ENCODE data around the gene PQBP1. TPM values are rescaled to one million over a fixed set of nuclear protein-coding genes. Genes with fewer than 3 reads are reported as not detected.

The PQBP1 gene
- total RNA-seq, 1 donor from 2014 or later = 57.9 TPM

DNA sequence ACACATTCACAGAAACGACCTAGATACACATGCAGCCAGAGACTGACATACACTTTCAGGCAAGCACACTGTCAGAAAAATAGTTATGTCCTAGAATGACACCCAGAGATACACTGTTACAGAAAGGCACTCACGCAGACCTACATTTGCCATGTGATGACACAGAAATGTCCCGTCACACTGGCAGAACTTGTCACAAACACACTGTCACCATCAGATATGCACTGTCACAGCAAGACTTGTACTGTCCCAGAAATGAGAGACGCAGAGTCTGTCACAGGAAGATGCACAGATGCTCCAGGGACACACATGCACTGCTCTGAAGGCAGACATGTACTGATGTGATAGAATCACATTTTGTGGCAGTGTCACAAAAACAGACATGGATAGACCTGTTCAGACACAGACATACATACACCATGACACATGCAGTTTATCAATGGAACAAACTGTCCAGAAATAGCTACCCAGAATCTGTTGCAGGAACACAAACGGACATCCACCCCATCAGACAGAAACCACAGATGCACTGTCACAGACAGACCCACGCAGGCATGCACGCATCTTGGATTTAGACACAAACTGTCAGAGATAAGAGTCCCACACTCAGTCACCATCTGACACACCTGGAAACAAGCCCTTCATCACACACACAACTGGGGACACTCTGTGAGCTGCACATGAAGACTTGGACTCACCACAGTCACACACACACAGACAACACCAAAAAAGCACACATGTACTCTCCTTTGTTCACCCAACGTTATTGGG is 22.4 kb downstream of the PQBP1 start:
- no peak for DNase-seq (ENCODE audit: extremely low read depth, low read depth, low spot score)

- no peak for DNase-seq (ENCODE audit: extremely low read depth, low read depth, low spot score)
Observed at GRCh38 chrX:48920718-48921104, 23.0 kb downstream of the PQBP1 start.

GRCh38 chrX:48923771-48924170 is 26.0 kb downstream of the PQBP1 start:
- DNase-seq (ENCODE audit: extremely low read depth, low read depth, low spot score) = no peak

DNA sequence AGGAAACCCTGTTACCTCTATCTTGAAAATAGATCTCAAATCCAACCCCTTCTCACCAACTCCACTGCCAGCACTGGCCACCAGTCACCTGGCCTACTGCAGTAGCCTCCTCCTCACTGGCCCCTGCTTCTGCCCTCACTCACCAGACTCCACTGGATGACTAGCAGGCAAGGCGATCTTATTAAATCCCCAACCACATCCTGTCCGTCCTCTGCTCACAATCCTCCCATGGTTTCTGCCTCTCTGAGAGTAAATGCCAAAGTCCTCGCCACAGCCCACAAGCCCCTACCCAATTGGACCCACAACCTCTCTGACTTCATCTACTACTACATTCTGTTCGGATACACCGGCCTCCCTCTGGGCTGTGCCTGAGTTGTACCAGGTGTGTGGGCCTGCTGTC is 26.5 kb downstream of the PQBP1 start:
- no peak for DNase-seq (ENCODE audit: extremely low read depth, low read depth, low spot score)

- no peak for DNase-seq (ENCODE audit: extremely low read depth, low read depth, low spot score)
Observed at GRCh38 chrX:48927123-48927522, 29.4 kb downstream of the PQBP1 start.

DNA sequence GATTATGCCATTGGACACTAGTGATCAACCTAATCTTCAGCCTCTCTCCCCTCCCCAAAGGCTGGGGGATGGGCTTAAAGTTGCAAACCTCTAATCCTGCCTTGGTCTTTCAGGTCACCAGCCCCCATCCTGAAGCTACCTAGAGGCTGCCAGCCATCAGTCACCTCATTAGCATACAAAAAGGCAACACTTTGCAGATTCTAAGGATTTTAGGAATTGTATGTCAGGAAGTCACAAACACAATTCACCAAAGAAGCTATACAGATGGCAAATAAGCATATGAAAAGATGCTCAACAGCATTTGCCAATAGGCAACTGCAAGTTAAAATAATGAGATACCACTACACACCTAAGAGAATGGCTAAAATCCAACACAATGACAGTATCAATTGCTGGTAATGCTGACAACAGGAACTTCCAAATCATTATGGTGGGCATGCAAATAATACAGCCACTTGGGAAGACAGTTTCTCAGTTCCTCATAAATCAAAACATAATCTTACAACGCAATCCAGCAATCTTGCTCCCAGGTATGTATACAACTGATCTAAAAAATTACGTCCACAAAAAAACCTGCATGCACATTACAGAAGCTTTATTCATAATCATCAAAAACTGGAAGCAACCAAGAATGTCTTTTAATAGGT is 30.1 kb downstream of the PQBP1 start:
- no peak for DNase-seq (ENCODE audit: extremely low read depth, low read depth, low spot score)

DNA sequence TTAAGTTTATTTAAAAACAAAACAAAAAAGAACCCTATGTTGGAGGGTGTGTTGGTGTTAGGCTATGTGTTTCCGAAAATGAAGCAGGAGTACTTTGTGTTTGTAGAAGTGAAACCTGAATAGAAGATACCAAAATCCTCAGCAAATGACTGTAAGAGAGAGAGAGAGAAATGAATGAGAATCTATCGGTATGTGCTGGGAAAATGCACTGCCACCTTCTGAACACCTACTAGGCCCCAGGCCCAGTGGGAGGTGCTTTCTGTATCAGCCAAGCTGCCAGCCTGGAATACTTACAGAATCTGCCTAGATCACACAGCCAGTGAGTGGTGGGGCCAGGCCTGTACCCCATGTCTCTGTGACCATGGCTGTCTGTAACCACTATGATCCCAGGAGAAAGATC is 36.0 kb downstream of the PQBP1 start:
- no peak for DNase-seq (ENCODE audit: extremely low read depth, low read depth, low spot score)

DNA sequence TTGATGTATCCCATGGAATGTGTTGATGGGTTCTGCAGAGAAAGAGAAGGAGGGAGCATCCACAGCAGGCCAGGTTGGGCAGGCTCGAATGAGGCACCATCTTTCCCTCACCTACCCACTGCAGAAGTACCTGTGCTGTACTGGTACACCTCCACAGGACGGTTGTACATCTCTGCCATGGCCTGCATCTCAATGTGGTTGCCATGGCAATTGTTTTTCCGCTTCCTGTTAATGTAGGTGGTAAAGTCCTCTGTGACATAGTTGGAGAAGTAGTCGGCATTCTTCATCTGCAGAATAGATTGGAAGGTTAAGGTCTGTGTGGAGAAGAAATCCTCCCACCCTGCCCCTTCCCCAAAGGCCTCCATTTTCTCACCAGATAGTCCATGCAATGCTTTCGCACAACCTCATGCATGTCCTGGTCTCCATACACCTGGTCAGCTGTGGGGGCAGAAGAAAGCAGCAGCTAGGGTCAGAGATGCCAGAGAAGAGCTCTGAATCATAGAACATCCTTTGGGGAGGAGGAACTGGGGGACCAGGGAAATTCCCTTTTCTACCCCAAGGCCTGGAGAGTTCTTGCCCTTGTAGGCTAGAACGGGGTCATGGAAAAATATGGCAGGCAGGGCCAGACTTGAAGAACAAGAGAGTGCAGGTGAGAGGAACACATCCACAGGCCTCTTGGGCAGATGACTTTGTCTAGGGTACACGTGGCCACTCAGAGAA is 37.0 kb downstream of the PQBP1 start:
- DNase-seq (ENCODE audit: extremely low read depth, low read depth, low spot score) = no peak

DNA sequence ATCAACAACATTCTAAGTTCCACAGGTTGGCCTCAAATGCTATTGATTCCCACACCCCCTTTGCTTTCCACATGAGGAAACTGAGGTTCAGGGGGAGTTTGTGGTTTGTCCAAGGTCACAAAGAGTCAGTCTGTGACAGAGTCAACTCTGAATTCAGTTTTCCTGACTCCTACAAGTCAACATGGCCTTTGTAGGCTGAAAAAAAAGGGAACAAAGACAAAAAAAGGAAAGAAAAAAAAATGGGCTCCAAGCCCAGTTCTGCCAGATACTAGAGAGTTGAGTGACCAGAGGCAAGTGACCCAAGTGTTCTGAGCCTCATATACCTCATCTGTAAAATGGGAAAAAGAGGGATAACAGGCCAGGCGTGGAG is 37.6 kb downstream of the PQBP1 start:
- DNase-seq (ENCODE audit: extremely low read depth, low read depth, low spot score) = no peak

DNA sequence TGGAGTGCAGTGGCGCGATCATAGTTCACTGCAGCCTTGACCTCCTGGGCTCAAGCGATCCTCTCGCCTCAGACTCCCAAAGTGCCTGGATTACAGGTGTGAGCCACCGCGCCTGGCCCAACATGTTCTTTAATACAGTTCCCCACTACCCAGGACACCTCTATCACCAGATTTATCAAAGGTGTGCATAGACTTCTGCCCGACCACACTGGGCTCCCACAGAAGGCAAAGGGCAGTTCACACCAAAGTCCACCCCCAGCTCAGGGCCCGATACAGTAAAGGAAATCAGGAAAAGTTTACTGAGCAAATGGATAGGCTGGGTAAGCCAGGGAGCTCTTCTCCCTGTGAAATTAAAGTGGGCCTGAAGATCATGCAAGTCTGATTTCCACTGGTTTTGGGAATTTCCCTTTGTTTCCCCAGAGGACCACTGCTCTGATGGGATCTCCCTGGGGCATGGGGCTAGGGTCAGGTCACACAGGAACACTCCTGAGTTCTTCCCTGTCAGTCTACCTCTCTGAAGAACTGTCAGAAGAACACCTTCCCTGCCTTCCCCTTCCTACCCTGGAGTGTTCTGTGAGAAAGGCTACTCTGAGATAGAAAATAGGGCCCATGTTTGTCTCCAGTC is 38.8 kb downstream of the PQBP1 start:
- no peak for DNase-seq (ENCODE audit: extremely low read depth, low read depth, low spot score)

- no peak for DNase-seq (ENCODE audit: extremely low read depth, low read depth, low spot score)
Observed at GRCh38 chrX:48937054-48937907, 39.6 kb downstream of the PQBP1 start.

DNA sequence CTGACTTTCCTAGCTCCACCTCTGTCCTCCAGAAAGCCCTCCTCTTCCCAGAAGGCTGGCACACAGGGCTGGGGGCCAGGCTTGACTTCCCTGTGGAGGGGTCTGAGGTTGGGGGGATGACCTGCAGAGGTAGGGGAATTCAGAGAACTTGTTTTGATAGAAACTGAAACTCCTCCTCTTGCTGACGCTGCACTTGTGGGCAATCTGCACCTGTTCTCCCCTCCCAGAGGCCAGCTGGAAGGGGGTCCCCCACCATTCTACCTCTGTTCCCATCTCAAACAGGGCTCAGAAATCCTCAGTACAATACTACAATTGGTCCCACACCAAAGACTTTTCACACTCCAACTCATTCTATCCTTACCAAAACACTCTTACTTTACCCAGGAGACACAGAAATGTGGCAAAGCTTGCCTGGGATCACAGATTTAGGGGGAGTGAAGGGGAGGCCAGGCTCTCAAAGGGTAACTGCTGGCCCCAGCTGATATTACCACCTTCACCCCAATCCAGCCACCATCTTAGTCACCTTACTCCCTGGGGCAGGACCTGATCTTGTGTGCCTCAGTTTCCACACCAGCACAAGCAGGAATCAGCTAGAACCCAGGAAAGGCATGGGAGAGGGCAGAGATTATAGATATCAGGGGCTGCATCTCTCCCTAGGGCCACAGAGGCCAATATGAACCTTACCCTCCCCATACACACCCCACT is 41.1 kb downstream of the PQBP1 start:
- no peak for DNase-seq (ENCODE audit: extremely low read depth, low read depth, low spot score)

DNA sequence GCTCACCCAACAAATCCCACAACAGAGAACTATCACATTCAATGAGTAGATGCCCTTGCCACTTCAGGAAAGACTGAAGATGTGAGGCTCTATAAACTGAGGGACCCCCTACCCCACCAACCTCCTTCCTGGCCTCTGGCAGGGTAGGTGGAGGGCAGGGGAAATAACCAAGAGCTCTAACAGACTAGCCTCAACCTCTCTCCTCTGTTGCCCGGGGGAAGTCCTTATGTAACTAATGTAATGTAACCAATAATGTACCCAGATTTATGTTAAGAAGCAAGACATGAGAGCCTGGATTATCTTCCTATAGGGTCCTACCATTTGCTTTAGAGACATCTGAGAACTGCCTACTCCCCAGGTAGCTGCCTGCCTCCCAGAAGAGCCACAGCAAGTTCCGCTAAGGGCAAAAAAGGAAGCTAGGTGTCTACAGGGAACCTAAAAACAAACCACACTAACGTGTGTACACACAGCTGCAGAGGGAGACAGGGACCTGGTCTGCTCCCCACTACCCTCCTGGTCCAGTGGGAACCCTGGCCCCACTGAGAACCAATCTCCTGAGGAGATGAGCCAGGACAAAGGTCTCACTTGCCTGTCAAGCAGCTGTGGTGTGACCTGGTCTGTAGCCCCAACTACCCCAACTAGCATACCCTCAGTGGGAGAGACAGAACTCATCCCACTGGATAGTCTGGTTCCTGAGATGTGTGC is 41.9 kb downstream of the PQBP1 start:
- DNase-seq (ENCODE audit: extremely low read depth, low read depth, low spot score) = no peak

DNA sequence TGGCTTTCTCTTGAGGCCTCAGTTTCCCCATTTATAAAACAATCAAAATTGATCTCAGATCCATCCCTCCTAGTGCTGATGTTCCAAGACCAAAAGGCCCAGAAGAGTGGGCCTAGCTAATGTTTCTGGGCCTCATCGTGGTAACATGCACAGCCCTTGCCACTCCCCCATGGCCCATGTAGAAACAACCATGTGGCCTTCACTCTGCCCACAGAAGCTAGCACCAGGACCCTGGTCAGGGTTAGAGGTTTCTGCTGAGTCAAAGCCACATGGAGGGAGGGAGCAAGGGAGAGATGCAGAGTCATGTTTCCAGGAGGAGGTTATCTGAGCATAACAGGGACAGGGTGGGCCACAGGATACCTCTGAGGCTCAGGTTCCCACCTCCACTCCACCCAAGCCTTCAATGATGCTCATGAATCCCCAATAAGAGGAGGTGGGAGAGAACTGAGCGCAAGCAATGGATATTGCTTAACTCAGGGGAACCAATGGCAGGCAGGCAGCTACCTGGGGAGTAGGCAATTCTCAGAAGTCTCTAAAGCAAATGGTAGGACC is 42.8 kb downstream of the PQBP1 start:
- no peak for DNase-seq (ENCODE audit: extremely low read depth, low read depth, low spot score)

GRCh38 chrX:48942895-48943294 is 45.2 kb downstream of the PQBP1 start:
- DNase-seq (ENCODE audit: extremely low read depth, low read depth, low spot score) = no peak

DNA sequence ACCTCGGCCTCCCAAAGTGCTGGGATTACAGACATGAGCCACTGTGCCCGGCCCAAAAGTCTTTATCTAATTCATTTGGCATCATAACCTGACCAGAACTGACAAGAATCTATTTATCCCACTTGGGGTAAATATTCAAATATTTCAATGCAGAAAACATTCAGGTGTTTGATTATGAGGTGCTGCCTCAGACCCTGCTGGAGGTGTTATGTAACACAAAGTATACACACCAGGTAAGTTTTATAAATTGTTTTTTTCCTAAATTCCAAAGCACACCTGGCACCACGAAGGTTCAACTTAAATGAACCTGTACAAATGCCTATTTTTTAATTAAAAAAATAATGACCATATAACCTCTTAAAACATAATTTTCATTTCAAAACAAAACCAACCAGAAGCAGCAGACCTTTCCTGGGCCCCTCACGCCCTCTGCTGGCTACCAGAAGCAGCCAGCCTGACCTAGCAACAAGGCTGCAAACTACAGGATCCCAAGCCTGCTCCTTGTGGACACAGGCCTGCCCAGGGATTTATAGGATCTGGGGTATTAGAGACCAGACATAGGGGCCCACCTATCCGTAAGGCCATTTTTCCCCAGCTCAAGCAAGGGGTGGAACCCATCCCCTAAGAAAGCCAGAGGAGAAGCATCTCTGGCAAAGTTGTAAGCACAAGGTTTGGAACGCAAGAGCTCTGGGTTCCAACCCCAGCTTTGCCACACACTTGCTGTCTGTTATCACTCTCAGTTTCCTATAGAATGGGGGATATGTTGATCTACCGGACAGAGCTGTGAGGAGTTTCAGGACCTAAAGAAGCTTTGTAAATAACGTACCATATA is 48.0 kb downstream of the PQBP1 start:
- DNase-seq (ENCODE audit: extremely low read depth, low read depth, low spot score) = no peak

GRCh38 chrX:48948589-48948988 is 50.9 kb downstream of the PQBP1 start:
- DNase-seq (ENCODE audit: extremely low read depth, low read depth, low spot score) = no peak
